ENCODE data around the gene PALM3.

DNA sequence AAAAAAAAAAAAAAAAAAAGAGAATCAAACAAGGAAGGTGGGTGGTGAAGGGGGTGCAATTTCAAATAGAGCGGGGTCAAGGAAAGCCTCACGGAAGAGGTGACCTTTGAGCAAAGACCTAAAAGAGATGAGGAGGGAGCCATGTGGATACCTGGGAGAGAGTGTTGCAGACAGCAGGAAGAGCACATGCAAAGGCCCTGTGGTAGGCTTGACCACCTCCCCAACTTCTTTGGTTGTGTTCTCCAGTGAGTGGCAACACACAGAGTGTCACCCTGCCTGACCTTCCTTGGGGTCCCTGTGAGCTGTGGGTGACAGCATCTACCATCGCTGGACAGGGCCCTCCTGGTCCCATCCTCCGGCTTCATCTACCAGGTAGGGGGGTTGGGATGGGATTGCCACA is 11.4 kb downstream of the PALM3 start:
- TF ChIP-seq TAF1 (IDR thresholded peaks at IDR 0.05; ENCODE audit: borderline replicate concordance, insufficient read depth, low read length): no peak
- no peak for TF ChIP-seq FOXP2 (optimal IDR thresholded peaks at IDR 0.05; ENCODE audit: borderline replicate concordance, extremely low read depth, extremely low read length, insufficient read depth)
- TF ChIP-seq, protein P1, sequence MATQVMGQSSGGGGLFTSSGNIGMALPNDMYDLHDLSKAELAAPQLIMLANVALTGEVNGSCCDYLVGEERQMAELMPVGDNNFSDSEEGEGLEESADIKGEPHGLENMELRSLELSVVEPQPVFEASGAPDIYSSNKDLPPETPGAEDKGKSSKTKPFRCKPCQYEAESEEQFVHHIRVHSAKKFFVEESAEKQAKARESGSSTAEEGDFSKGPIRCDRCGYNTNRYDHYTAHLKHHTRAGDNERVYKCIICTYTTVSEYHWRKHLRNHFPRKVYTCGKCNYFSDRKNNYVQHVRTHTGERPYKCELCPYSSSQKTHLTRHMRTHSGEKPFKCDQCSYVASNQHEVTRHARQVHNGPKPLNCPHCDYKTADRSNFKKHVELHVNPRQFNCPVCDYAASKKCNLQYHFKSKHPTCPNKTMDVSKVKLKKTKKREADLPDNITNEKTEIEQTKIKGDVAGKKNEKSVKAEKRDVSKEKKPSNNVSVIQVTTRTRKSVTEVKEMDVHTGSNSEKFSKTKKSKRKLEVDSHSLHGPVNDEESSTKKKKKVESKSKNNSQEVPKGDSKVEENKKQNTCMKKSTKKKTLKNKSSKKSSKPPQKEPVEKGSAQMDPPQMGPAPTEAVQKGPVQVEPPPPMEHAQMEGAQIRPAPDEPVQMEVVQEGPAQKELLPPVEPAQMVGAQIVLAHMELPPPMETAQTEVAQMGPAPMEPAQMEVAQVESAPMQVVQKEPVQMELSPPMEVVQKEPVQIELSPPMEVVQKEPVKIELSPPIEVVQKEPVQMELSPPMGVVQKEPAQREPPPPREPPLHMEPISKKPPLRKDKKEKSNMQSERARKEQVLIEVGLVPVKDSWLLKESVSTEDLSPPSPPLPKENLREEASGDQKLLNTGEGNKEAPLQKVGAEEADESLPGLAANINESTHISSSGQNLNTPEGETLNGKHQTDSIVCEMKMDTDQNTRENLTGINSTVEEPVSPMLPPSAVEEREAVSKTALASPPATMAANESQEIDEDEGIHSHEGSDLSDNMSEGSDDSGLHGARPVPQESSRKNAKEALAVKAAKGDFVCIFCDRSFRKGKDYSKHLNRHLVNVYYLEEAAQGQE (IDR thresholded peaks at IDR 0.05; ENCODE audit: insufficient read depth in 1 of 2, low read depth in 2 of 2, low read length in 2 of 2): no peak

Measured in PFSK-1 (cell line).